GM18868 (cell line): ENCODE results near the gene FHIT.
A peak's percentile ranks its signal among the peaks of the same experiment; 100 is the strongest.
"Not testable (repeated sequence)": the region's sequence is repeated elsewhere in the genome, so short reads cannot be mapped to it uniquely, and the experiment has no call there.

Experiments used
- ATAC-seq: cut with Tn5 transposase; IDR thresholded peaks from one replicate; pipeline ENCODE4 v1.9.1; 2021; ENCODE audit warnings: mild to moderate bottlenecking, moderate library complexity; ENCODE audit not compliant: unreplicated experiment

FHIT gene

GRCh38 chr3:61227799-61228198 is 23.5 kb downstream of the FHIT start:
- ATAC-seq: no peak

- ATAC-seq: no peak
Observed at GRCh38 chr3:61226166-61226686, 25.0 kb downstream of the FHIT start.

DNA sequence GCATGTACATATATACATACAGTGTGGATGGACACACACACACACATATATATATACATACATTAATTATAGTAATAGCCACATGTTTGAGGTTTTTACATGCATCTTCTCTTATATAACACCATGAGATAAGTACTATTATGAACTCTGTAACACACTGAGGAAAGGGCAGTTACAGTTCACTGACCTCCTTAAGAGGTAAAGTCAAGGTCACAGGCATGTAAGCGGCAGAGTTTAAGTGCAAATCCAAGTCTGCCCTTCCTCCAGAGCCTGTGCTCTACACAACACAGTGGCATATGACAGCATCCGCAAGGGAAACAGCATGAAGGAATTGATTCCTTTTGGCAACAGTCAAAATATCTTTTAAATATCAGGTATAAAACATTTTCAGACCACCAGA is 26.4 kb downstream of the FHIT start:
- ATAC-seq: no peak

GRCh38 chr3:61223451-61223850 is 27.8 kb downstream of the FHIT start:
- no peak for ATAC-seq

DNA sequence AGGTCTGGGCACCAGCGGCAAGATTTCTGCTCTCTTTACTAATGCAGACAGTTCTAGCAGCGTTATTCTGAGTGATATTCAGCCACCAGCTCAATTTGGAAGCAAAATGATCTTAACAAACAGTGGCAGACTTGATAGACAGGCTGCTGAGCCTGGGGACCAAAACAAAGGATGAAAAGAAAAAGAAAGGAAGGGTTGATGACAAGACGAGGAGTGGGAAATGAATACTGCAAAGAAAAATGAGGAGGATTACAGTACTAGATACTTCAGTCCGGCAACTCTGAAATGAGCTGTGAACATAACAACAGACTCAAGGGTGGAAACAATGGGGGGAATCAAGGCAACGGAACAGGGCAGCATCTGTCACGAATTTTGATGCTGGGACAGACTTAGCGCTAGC is 28.8 kb downstream of the FHIT start:
- ATAC-seq: no peak

DNA sequence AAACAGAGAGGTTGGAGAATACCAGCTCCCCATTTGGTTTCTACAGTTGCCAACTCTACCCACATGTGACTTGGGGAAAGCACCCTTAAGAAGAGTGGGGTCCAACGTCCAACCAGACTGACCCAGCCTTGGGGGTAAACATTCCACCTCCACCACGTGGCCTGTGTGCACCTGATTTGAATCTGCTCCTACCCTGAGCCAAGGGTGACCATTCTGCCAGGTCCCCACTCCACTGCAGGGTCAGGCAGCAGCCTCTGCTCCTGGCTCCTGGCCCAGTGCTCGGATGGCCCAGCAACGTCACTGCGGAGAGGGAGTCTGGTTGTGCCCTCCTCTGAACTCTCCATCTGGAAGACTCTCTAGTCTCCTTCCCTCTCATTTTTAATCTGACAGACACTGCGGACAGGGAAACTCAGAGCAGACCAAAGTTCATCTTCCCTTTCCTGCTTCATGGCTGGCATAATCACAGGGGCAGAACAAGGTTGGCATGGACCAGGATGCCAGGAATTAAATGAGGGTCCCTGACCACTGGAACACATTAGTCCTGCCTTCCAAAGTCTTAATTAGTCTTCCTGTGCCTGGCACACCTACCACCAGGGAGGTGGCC is 29.4 kb downstream of the FHIT start:
- no peak for ATAC-seq

DNA sequence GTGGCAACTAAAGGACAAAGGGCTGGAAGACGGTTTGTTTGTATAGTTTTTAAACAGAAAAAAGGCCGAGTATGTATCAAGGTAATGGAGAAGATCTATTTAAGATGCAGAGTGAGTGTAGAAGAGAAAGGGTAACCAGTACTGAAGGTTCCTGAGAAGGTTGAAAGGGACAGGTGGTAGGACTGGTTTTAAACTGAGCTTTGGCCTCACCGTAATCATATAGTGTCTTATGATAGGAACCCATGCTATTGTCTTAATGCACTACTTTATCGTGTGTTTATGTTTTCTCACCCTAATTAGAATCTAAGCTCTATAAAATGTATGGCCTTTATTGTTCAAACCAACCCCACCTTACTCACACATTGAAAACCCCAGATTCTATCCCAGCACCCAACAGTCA is 32.7 kb downstream of the FHIT start:
- ATAC-seq: no peak

DNA sequence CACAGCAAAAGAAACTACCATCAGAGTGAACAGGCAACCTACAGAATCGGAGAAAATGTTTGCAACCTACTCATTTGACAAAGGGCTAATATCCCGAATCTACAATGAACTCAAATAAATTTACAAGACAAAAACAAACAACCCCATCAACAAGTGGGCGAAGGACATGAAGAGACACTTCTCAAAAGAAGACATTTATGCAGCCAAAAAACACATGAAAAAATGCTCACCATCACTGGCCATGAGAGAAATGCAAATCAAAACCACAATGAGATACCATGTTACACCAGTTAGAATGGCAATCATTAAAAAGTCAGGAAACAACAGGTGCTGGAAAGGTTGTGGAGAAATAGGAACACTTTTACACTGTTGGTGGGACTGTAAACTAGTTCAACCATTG is 35.1 kb downstream of the FHIT start:
- not testable (repeated sequence) for ATAC-seq

DNA sequence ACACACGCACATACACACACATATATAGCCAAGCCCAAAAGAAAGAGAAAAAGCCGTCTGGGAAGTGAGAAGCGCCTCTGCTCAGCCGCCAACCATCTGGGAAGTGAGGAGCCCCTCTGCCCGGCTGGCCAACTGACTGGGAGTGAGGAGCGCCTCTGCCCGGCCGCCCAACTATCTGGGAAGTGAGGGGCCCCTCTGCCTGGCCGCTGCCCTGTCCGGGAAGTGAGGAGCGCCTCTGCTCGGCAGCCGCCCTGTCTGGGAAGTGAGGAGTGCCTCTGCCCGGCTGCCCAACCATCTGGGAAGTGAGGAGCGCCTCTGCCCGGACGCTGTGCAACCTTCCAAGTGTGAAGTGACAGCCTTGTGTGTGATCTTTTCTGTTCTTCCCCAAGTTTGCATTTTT is 49.2 kb downstream of the FHIT start:
- ATAC-seq: no peak

DNA sequence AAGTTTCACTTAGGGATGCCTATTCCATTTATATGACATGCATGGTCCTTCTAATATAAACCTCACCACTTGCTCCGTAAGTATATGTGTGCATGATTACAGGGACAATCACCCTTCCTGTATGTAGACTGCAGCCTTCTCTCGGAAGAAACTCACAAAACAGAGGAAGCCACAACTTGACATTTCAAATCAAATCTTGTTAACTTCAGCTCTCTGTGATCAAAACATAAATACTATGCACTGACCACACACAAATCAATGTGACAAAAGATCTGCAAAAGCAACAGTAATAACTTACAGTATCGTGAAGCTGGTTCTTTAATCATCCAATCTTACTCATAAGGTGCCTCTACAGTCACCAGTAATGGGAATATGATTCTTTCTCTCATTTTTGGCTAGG is 50.2 kb downstream of the FHIT start:
- no peak for ATAC-seq

- no peak for ATAC-seq
Observed at GRCh38 chr3:61200270-61200669, 51.0 kb downstream of the FHIT start.

DNA sequence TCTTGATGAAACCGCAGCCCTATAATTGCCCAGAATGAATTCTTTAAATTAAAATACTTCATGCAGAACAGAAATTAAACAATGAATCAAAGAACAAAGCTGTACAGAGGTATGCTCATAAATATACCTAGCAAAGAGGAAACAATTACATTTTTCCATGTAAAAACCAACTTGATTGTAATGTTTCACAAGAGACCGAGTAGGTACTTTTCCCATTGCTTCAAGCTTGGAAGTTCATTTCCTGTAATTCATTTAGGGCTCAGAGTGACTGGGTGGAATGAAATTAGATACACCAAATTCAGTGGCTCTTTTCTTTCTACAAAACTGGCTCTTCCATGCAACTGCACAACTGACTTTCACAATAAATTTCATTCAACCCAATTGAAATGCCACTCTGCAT is 51.4 kb downstream of the FHIT start:
- no peak for ATAC-seq

- no peak for ATAC-seq
Observed at GRCh38 chr3:61194892-61195538, 56.2 kb downstream of the FHIT start.

GRCh38 chr3:61192222-61192621 is 59.0 kb downstream of the FHIT start:
- ATAC-seq: no peak

DNA sequence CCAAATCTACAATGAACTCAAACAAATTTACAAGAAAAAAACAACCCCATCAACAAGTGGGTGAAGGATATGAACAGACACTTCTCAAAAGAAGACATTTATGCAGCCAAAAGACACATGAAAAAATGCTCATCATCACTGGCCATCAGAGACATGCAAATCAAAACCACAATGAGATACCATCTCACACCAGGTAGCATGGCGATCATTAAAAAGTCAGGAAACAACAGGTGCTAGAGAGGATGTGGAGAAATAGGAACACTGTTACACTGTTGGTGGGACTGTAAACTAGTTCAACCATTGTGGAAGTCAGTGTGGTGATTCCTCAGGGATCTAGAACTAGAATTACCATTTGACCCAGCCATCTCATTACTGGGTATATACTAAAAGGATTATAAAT is 61.0 kb downstream of the FHIT start:
- not testable (repeated sequence) for ATAC-seq

DNA sequence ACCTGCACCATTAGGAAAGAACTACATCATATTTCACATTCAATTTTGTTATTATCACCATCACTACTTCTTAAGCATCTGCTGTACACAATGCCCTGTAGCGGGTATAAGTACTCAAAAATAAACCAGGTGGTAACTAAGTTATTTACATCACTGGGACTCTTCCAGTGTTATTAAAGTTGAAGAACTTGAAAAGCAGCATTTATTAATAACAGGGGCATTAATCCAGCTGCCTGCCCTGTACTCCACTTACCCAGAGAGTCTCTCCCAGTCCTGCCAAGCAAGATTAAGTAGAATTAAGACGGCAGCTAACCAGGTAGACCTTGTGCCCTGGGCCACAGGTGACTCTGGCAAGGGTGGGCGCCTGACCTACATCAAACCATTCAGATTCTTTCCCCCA is 65.2 kb downstream of the FHIT start:
- no peak for ATAC-seq

- ATAC-seq: no peak
Observed at GRCh38 chr3:61184956-61185355, 66.3 kb downstream of the FHIT start.

DNA sequence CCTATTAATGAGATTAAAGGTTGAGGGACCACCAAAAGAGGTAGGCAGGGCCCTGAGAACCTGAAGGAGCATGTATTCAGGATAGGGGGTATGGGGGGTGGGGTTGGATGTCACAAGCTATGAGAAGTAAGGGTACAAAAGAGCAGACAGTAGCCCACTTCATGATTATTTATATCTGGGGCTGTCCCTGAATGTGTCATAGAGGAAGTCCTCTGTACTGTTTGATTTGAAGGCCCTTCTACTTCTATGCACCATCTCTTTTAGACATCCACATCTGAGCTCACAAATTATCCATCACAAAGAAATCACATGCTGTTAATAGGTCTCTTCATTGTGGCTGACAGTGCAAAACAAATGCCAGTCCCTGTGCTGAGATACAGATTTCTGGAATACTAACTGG is 68.6 kb downstream of the FHIT start:
- ATAC-seq: no peak

DNA sequence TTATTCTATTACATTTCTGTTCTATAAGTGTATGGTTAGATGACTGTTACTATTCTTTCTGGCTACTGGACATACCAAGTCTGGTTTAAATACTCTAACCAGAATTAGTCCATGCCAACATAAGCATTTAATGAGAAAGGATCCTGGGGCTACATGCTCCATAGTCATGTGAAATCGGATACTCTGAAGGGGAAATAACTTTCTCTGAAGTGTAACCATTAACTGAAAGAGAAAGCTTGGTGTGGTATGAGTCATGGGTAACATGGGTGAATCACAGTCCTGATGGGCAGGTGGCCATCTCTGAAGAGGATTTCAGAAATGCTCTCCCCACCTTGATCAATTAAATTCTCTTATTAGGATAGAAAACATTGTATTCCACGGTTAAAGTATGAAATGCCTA is 69.4 kb downstream of the FHIT start:
- ATAC-seq: peak; percentile 96

- ATAC-seq: no peak
Observed at GRCh38 chr3:61180206-61180605, 71.0 kb downstream of the FHIT start.

DNA sequence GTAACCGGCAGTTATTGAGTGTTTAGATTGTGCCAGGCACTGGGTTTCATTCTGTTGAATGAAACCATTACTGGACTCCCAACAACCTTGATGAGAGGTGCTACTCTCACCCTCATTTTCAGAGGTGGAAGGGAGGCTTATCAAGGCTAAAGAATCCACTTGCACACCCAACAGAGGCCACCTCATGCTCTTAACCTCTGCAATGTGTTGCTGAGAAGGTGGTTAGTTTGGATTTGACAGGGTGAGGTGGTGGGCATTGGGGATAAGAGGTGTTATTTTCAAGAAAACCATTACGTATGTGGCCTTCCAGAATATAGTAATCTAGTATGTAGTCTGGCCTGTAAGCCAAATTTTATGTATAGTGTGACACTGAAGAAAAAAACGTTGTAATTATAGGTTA is 73.1 kb downstream of the FHIT start:
- no peak for ATAC-seq

DNA sequence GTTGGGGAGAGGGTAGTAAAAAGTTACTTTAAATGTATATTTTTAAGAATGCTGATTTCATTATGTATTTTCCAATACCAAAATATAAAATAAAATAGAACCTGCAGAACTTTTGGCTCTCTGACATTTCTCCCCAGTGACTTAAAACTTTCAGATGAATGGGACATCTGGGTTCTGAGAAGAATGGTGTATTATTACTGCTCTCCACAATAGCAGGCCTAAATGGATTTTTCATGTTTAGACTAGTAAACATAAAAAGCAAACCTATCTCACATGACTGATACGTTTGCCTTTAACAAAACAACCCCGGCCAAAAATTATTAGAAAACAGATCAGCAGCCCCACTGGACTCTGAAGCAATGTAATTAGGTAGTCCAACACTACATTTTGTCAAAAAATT is 73.8 kb downstream of the FHIT start:
- no peak for ATAC-seq

- no peak for ATAC-seq
Observed at GRCh38 chr3:61173676-61174075, 77.6 kb downstream of the FHIT start.
